ENCODE results near the gene CYP46A1. TPM values are rescaled to one million over a fixed set of nuclear protein-coding genes. Genes with fewer than 3 reads are reported as not detected.

CYP46A1 gene
- polyA plus RNA-seq, 2 of the 4 experiments (the other 2 are of a cell fraction) = 0.06 to 0.13 TPM

DNA sequence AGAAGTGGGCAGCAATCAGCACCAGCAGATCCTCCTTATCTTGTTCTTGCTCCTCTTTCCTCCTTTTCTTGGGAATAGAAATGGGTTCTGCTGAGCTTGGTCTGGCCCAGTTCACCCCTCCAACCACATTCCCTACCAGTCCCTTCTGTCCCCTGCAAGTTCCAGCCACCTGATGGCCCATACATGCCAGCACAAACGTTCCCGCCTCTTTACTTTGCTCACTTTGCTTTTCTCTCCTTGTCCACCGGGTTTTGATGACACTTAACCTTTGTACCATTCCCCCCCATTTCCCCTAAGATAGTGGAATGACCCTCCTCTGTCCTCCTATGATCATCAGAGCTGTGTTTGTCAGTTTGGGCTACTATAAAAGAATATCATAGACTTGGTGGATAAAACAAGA, 85.7 kb downstream of the CYP46A1 start:
- no peak for ATAC-seq
- Histone ChIP-seq H3K27ac (no peak overlapping the region), H3K4me2 (no peak overlapping the region), H3K4me3 (no peak overlapping the region), H3K9me3 (no peaks in the 10 kb centered on the region), H3K4me1 (no peaks in the 10 kb centered on the region; the same call in 2 of the 3 replicates)
- DNase-seq (ENCODE audit: low read depth in 1 of 2, low spot score in 1 of 2) = no peak
- POLR2A ChIA-PET = no interaction called here
- TF ChIP-seq ESRRA (IDR thresholded peaks at IDR 0.05; ENCODE audit: borderline replicate concordance, low read length) (no peak), HOXA7 (CRISPR knock-in tag; IDR thresholded peaks at IDR 0.05) (no peak)
- CTCF ChIA-PET = interaction anchor here (0.9 to 1.8 kb wide), 3 partner anchors 8 to 39 kb away, joined by 3 to 6 read pairs (median 4); partner anchors contain the start of gene EML1
- WGBS (ENCODE audit: missing lambda C conversion rate) = 61% methylated on average over 3 of the region's 3 CpGs
- FAIRE-seq = no peak

DNA sequence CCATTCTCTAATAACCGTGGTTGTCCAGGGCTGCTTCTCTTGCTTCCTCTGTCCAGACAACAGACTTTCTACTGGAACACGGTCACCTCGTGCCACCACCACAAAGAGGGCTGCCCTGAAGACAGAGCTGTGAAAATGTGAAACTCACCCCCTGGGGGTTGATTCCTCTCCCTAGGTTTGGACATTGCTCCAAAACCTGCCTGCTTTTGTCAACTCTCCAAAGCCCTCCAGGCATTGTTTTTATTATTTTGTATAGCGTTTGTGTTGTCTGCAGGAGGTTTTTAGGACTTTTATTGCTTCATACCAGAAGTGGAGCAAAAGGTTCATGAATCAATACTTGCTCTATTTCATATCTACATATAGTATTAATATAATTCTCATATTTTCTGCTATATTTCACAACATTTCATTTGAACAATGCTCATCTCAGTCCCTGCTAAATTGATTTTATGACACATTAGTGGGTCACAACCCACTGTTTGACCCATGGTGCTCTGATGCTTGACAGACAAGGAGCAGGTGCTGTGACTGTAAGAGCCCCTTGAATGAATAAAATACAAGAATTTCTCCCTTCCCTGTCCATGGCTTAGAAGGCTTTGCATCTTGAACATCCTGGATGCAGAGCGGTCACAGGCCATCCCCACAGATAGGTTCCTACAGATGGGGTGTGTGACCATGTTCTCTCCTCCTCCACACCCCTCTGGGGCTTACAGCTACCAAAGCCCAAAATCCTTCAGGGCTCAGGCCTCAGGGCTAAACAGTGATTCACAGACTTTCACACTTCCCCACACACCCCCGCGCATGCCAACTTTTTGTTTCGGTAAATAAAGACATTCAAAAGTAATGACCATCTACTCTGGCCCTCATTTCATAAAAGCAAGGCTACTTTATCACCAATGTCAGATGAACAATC, 88.5 kb downstream of the CYP46A1 start:
- ChIA-PET CTCF (interaction anchor here (0.8 to 1.8 kb wide), 3 partner anchors 13 to 15 kb away, joined by 3 to 7 read pairs (median 3); no protein-coding TSS in a partner anchor), POLR2A (no interaction called here)
- Histone ChIP-seq H3K4me1 (no peaks in the 10 kb centered on the region; the same call in 2 of the 3 replicates), H3K9me3 (no peaks in the 10 kb centered on the region), H3K4me3 (no peak overlapping the region), H3K27ac (no peak overlapping the region), H3K4me2 (no peak overlapping the region)
- TF ChIP-seq SMC3 (IDR thresholded peaks at IDR 0.05) (no peak), GATA3 (IDR thresholded peaks at IDR 0.05; ENCODE audit: borderline replicate concordance) (no peak), EHMT2 (IDR thresholded peaks at IDR 0.05; ENCODE audit: low read depth) (no peak), EHF (CRISPR knock-in tag; IDR thresholded peaks at IDR 0.05) (no peak), NPAS2 (CRISPR knock-in tag; IDR thresholded peaks at IDR 0.05; ENCODE audit: borderline replicate concordance) (no peak), ZC3H11A (IDR thresholded peaks at IDR 0.05) (no peak), JUN (IDR thresholded peaks at IDR 0.05) (no peak), BHLHE40 (IDR thresholded peaks at IDR 0.05; ENCODE audit: low read depth, low read length) (no peak), CEBPB (IDR thresholded peaks at IDR 0.05) (no peak), PHF8 (IDR thresholded peaks at IDR 0.05; ENCODE audit: borderline replicate concordance, low read depth) (no peak), RFX5 (IDR thresholded peaks at IDR 0.05) (no peak), ESRRA (IDR thresholded peaks at IDR 0.05; ENCODE audit: borderline replicate concordance, low read length) (no peak), KDM1A (IDR thresholded peaks at IDR 0.05; ENCODE audit: low read depth) (no peak)
- FAIRE-seq = no peak
- ATAC-seq = no peak
- no peak for DNase-seq (ENCODE audit: low read depth in 1 of 2, low spot score in 1 of 2)
- 77% methylated on average over 8 of the region's 8 CpGs for WGBS (ENCODE audit: missing lambda C conversion rate)

DNA sequence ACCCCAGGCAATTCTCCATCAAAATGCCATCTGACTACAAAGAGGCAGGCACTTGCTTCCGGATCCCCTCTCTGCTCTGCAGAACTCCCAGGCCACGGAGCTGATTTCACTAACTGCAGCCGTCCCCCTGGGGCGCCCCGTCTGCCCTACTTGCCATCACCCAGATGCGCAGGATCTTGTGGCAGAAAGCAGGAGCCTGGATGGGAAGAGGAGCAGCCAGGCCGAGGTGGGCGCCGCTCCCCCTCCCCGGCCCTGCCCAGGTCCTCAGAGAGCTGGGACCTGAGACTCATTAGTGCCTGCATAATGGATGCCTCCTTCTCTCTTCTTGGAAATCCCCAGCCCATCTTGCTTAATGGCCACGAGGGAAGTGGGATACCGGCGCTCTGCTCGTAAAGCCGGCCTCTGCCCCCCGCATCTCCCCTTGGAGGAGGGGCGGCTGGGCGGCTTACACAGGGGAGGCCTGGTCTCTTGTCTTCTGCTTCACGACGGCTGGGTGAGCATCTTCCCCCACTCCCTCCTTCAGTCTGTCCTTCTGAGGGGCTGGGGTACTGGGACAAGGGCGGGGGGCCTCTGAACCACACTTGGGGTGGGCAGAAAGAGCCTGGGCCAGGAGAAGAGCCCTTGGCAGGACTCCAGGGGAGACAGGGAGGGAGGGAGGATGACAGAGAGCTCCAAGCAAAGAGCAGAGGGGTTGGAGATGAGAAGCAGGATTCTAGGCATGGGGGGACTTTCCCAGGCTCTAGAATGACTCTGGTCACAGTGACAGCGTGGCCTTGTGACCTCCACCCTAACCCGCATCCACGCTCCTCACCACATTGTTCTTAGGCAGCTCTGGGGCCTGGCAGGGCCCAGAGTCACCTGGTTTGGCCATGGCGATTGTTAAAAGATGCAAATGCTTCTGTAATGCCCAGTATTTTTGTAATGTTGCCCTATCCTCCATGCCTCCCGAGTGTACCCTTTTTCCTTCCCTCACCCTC, 89.7 kb downstream of the CYP46A1 start:
- no peaks in the 10 kb centered on the region; the same call in 2 of the 3 replicates for H3K4me1 ChIP-seq
- CTCF ChIA-PET = interaction anchor here (0.8 to 1.6 kb wide), 6 partner anchors 10 to 28 kb away, joined by 3 to 4 read pairs (median 3); no protein-coding TSS in a partner anchor
- WGBS (ENCODE audit: missing lambda C conversion rate) = 85% methylated on average over 18 of the region's 26 CpGs
- FAIRE-seq (no peak), DNase-seq (ENCODE audit: low read depth in 1 of 2, low spot score in 1 of 2) (no peak), ATAC-seq (no peak)
- TF ChIP-seq SREBF2 (IDR thresholded peaks at IDR 0.05) (no peak), CHD2 (IDR thresholded peaks at IDR 0.05; ENCODE audit: low read length, partially characterized antibody) (no peak), EP300 (IDR thresholded peaks at IDR 0.05) (no peak), BHLHE40 (IDR thresholded peaks at IDR 0.05; ENCODE audit: low read depth, low read length) (no peak), HOXA7 (CRISPR knock-in tag; IDR thresholded peaks at IDR 0.05) (no peak), RAD21 (conservative IDR thresholded peaks at IDR 0.05 in 1 of 2, IDR thresholded peaks at IDR 0.05 in 1 of 2) (no peak), CBX8 (IDR thresholded peaks at IDR 0.05) (no peak), EHF (CRISPR knock-in tag; IDR thresholded peaks at IDR 0.05) (no peak), MYC (IDR thresholded peaks at IDR 0.05; ENCODE audit: borderline replicate concordance, low read length) (no peak), NFE2L2 (conservative IDR thresholded peaks at IDR 0.05; ENCODE audit: low read length) (no peak), CHD4 (IDR thresholded peaks at IDR 0.05; ENCODE audit: borderline replicate concordance) (no peak), CEBPB (IDR thresholded peaks at IDR 0.05) (no peak), FOSB (CRISPR knock-in tag; IDR thresholded peaks at IDR 0.05) (no peak), KDM1A (IDR thresholded peaks at IDR 0.05; ENCODE audit: low read depth) (no peak), EHMT2 (IDR thresholded peaks at IDR 0.05; ENCODE audit: low read depth) (no peak)
- TF ChIP-seq, protein P1, sequence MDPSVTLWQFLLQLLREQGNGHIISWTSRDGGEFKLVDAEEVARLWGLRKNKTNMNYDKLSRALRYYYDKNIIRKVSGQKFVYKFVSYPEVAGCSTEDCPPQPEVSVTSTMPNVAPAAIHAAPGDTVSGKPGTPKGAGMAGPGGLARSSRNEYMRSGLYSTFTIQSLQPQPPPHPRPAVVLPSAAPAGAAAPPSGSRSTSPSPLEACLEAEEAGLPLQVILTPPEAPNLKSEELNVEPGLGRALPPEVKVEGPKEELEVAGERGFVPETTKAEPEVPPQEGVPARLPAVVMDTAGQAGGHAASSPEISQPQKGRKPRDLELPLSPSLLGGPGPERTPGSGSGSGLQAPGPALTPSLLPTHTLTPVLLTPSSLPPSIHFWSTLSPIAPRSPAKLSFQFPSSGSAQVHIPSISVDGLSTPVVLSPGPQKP (IDR thresholded peaks at IDR 0.05; ENCODE audit: low read depth, low read length) = no peak
- TF ChIP-seq, protein P2, sequence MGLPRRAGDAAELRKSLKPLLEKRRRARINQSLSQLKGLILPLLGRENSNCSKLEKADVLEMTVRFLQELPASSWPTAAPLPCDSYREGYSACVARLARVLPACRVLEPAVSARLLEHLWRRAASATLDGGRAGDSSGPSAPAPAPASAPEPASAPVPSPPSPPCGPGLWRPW (IDR thresholded peaks at IDR 0.05) = no peak
- TF ChIP-seq, protein P3, sequence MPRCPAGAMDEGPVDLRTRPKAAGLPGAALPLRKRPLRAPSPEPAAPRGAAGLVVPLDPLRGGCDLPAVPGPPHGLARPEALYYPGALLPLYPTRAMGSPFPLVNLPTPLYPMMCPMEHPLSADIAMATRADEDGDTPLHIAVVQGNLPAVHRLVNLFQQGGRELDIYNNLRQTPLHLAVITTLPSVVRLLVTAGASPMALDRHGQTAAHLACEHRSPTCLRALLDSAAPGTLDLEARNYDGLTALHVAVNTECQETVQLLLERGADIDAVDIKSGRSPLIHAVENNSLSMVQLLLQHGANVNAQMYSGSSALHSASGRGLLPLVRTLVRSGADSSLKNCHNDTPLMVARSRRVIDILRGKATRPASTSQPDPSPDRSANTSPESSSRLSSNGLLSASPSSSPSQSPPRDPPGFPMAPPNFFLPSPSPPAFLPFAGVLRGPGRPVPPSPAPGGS (IDR thresholded peaks at IDR 0.05) = no peak
- H3K27ac ChIP-seq = no peak overlapping the region
- POLR2A ChIA-PET = no interaction called here
- peaks cover 3% of the 10 kb centered on the region; the same call in 1 of the 3 replicates for H3K9me3 ChIP-seq
- H3K4me3 ChIP-seq = no peak overlapping the region
- no peak overlapping the region for H3K4me2 ChIP-seq
